GM12873 (cell line): Measurements from ENCODE around the gene NCOA5.

ENCODE experiments used
- TF ChIP-seq, protein P1 (sequence below): IDR thresholded peaks from 2 replicates; pipeline ENCODE4 v1.5.1; 2012; ENCODE audit warnings: low read depth, mild to moderate bottlenecking, moderate library complexity, low read length, control low read depth; ENCODE audit not compliant: insufficient read depth; ENCODE audit errors: missing control alignments

Gene NCOA5

GRCh38 chr20:46023148-46023484 is 66.6 kb downstream of the NCOA5 start:
- TF ChIP-seq, protein P1, sequence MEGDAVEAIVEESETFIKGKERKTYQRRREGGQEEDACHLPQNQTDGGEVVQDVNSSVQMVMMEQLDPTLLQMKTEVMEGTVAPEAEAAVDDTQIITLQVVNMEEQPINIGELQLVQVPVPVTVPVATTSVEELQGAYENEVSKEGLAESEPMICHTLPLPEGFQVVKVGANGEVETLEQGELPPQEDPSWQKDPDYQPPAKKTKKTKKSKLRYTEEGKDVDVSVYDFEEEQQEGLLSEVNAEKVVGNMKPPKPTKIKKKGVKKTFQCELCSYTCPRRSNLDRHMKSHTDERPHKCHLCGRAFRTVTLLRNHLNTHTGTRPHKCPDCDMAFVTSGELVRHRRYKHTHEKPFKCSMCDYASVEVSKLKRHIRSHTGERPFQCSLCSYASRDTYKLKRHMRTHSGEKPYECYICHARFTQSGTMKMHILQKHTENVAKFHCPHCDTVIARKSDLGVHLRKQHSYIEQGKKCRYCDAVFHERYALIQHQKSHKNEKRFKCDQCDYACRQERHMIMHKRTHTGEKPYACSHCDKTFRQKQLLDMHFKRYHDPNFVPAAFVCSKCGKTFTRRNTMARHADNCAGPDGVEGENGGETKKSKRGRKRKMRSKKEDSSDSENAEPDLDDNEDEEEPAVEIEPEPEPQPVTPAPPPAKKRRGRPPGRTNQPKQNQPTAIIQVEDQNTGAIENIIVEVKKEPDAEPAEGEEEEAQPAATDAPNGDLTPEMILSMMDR, result no peak

DNA sequence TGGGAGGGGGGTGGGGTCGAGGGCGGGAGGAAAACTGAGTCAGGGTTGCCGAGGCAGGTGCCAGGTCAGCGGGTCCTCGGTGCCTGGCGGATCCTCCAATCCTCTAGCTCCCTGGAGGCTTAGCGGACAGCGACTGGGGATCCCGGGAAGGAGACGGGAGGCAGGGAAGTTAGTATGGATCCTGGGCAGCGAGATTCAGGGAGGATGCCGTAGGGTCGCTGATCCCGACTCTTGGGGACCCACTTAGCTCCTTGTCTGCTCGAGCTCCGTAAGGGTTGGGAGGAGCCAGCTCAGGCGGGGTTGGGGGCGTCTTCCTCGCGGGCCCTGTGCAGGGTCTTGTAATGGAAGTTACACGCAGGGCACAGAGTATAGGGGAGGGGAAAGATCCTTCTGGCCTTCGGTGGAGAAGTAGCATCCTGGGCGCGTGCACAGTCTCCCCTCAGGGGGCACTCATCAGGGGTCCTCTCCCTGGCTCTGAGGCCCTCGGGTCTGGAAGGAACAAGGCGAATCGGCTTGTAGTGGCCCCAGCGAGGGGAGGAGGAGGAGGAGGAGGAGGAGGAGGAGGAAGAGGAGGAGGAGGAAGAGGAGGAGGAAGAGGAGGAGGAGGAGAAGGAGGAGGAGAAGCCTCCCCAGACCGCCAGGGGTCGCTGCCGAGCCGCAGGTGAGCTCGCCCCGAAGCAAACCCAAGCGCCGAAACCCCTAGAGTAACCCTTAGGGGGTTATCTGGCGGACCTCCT is 67.2 kb downstream of the NCOA5 start:
- TF ChIP-seq, protein P1, result peak; percentile 87

DNA sequence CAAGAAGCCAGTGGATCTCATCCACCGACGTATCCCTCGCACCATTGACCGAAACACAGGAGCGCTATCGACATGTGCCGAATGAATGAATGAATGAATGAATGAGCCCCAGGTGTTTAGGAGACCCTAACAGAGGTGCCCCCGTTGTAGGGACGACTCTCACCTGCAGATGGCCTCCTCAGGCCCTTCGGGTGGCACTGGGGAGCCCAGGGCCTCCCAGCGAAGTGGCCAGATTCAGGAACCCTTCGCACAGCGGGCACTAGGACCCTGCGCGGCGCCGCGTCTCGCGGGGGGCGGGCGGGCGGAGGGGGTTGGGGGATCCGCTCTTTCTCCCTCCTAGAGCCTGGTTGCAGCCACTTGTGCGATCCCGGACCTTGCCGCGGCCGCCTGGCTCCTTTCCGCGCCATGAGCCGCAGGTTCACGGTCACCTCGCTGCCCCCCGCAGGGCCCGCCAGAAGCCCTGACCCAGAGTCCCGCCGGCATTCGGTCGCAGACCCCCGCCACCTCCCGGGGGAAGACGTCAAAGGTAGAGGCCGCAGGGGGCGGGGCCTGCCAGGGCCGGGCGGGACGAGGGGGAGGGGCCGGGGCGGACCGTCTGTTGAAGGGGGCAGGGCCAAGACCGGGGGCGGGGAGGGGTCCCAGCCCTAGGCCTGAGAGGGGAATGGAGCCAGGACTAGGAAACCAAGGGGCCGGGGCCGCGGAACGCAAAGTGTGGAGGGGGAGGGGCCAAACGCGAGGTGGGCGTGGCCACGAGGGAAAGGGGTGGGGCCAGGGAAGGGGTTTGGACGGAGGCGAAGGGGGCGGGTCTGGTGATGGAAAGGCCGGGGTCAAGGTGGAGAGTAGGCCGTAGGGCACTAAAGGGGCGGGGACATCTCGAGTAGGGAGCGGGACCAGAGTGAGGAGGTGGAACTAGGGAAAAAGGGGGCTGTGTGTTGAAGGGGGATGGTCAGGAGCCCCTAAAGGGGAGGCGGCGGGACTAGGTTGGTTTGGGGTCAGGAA is 68.1 kb downstream of the NCOA5 start:
- TF ChIP-seq, protein P1, result peak; percentile 5

- TF ChIP-seq, protein P1, result no peak
Measured at GRCh38 chr20:46020555-46020954, 69.2 kb downstream of the NCOA5 start.

- TF ChIP-seq, protein P1, result no peak
Measured at GRCh38 chr20:46018611-46019010, 71.2 kb downstream of the NCOA5 start.

- TF ChIP-seq, protein P1, result no peak
Measured at GRCh38 chr20:46018112-46018511, 71.7 kb downstream of the NCOA5 start.

GRCh38 chr20:46017272-46017671 is 72.5 kb downstream of the NCOA5 start:
- TF ChIP-seq, protein P1, result no peak
